Mesodermal cell (in vitro differentiated cells): ENCODE data around the gene IQSEC2.

Experiments
- H3K27ac ChIP-seq: 2 replicates; pipeline ENCODE4 v1.7.0; 2013; ENCODE audit warnings: mild to moderate bottlenecking, low read depth, low read length, moderate library complexity; ENCODE audit not compliant: severe bottlenecking
- H3K36me3 ChIP-seq: 2 replicates; pipeline ENCODE4 v1.7.1; 2013; ENCODE audit warnings: mild to moderate bottlenecking, low read length, moderate library complexity; ENCODE audit not compliant: control insufficient read depth, insufficient read depth
- H3K4me1 ChIP-seq: one replicate; pipeline ENCODE4 v1.7.1; 2013; ENCODE audit warnings: mild to moderate bottlenecking, low read length; ENCODE audit not compliant: insufficient read depth, control insufficient read depth, poor library complexity, severe bottlenecking
- H3K4me3 ChIP-seq: 2 replicates; pipeline ENCODE4 v1.7.0; 2013; ENCODE audit warnings: low read length, control low read depth, mild to moderate bottlenecking; ENCODE audit not compliant: insufficient read depth, poor library complexity, severe bottlenecking; ENCODE audit errors: extremely low read depth
- H3K9me3 ChIP-seq: 2 replicates; pipeline ENCODE4 v1.7.1; 2013; ENCODE audit warnings: mild to moderate bottlenecking, low read length, moderate library complexity; ENCODE audit not compliant: control insufficient read depth
- WGBS, 2 experiments: methylation state at CpG; one replicate each; pipeline ENCODE4 v1.1.5; 2013; ENCODE audit warnings: missing lambda C conversion rate in 2 of 2; ENCODE audit not compliant: insufficient coverage in 2 of 2; 5-methylcytosine and 5-hydroxymethylcytosine counted together

IQSEC2 gene

GRCh38 chrX:53317365-53318069 lies 36.1 kb upstream of the IQSEC2 start:
- 0% methylated on average over 1 to 3 of the region's 10 CpGs for WGBS, 2 experiments
- Histone ChIP-seq H3K36me3 (no peaks in the 10 kb centered on the region), H3K4me3 (no peak overlapping the region)

GRCh38 chrX:53316860-53317237 lies 35.5 kb upstream of the IQSEC2 start:
- no CpG with 5 or more reads among the region's 6 CpGs for WGBS, 2 experiments
- no peak overlapping the region for H3K27ac ChIP-seq
- no peak overlapping the region for H3K4me3 ChIP-seq
- H3K36me3 ChIP-seq: no peaks in the 10 kb centered on the region
- no peaks in the 10 kb centered on the region for H3K9me3 ChIP-seq
- peaks cover 3% of the 10 kb centered on the region for H3K4me1 ChIP-seq

More at GRCh38 chrX:53317365-53318069, 36.1 kb upstream of the IQSEC2 start:
- Histone ChIP-seq H3K9me3 (no peaks in the 10 kb centered on the region), H3K4me1 (peaks cover 3% of the 10 kb centered on the region), H3K27ac (no peak overlapping the region)

- H3K4me1 ChIP-seq: peaks cover 3% of the 10 kb centered on the region
- 59 to 100% methylated on average over 2 to 6 of the region's 15 CpGs for WGBS, 2 experiments
- H3K36me3 ChIP-seq: no peaks in the 10 kb centered on the region
- no peaks in the 10 kb centered on the region for H3K9me3 ChIP-seq
- no peak overlapping the region for H3K27ac ChIP-seq
- H3K4me3 ChIP-seq: no peak overlapping the region
Observed at GRCh38 chrX:53316111-53316859, 34.9 kb upstream of the IQSEC2 start.

- 86 to 88% methylated on average over 3 to 4 of the region's 5 CpGs for WGBS, 2 experiments
- Histone ChIP-seq H3K9me3 (no peaks in the 10 kb centered on the region), H3K27ac (no peak overlapping the region), H3K36me3 (no peaks in the 10 kb centered on the region), H3K4me3 (no peak overlapping the region), H3K4me1 (no peaks in the 10 kb centered on the region)
Observed at GRCh38 chrX:53313728-53314105, 32.3 kb upstream of the IQSEC2 start.

- no peaks in the 10 kb centered on the region for H3K36me3 ChIP-seq
- no peaks in the 10 kb centered on the region for H3K4me1 ChIP-seq
- no peak overlapping the region for H3K4me3 ChIP-seq
- 20% methylated on average over 2 of the region's 8 CpGs; no CpG with 5 or more reads in 1 of the 2 experiments for WGBS, 2 experiments
- no peak overlapping the region for H3K27ac ChIP-seq
- no peaks in the 10 kb centered on the region for H3K9me3 ChIP-seq
Observed at GRCh38 chrX:53312946-53313727, 31.8 kb upstream of the IQSEC2 start.

GRCh38 chrX:53309837-53310236 lies 28.5 kb upstream of the IQSEC2 start:
- Histone ChIP-seq H3K27ac (no peak overlapping the region), H3K9me3 (no peaks in the 10 kb centered on the region), H3K4me3 (no peak overlapping the region), H3K36me3 (no peaks in the 10 kb centered on the region), H3K4me1 (no peaks in the 10 kb centered on the region)
- WGBS, 2 experiments: 87 to 91% methylated on average over 4 to 7 of the region's 7 CpGs

- Histone ChIP-seq H3K36me3 (no peaks in the 10 kb centered on the region), H3K4me1 (no peaks in the 10 kb centered on the region), H3K4me3 (no peak overlapping the region), H3K27ac (no peak overlapping the region), H3K9me3 (no peaks in the 10 kb centered on the region)
- WGBS, 2 experiments: no CpG with 5 or more reads among the region's 4 CpGs
Observed at GRCh38 chrX:53308836-53309235, 27.5 kb upstream of the IQSEC2 start.

- Histone ChIP-seq H3K27ac (no peak overlapping the region), H3K9me3 (no peaks in the 10 kb centered on the region), H3K36me3 (no peaks in the 10 kb centered on the region), H3K4me3 (no peak overlapping the region), H3K4me1 (no peaks in the 10 kb centered on the region)
- WGBS, 2 experiments: 90% methylated on average over 3 of the region's 9 CpGs; no CpG with 5 or more reads in 1 of the 2 experiments
Observed at GRCh38 chrX:53305996-53306937, 24.9 kb upstream of the IQSEC2 start.

GRCh38 chrX:53305219-53305995 lies 24.0 kb upstream of the IQSEC2 start:
- 84 to 86% methylated on average over 1 to 2 of the region's 8 CpGs for WGBS, 2 experiments
- Histone ChIP-seq H3K36me3 (no peaks in the 10 kb centered on the region), H3K4me1 (no peaks in the 10 kb centered on the region), H3K9me3 (no peaks in the 10 kb centered on the region), H3K27ac (no peak overlapping the region), H3K4me3 (no peak overlapping the region)
